HepG2 (cell line): Measurements from ENCODE around the gene CTTNBP2NL. TPM values are rescaled to one million over a fixed set of nuclear protein-coding genes. Genes with fewer than 3 reads are reported as not detected.

Experiments
- ATAC-seq: fragments of 200-7000 bp; cut with Tn5 transposase; 3 replicates; pipeline ENCODE4 v1.9.1; 2020; ENCODE audit warnings: mild to moderate bottlenecking, moderate library complexity
- BruUV-seq: library from RNA; stranded (reverse); fragments of 400-500 nt; replicated peaks from 2 replicates; lab custom pipeline; 2021; lab: Mats Ljungman, UMichigan
- CTCF ChIA-PET: fragments of 300-600 bp; formaldehyde crosslinking; extraction: SDS; loops from one replicate; lab custom pipeline; 2021; ENCODE audit warnings: low total read pairs, inconsistent platforms, low intra/inter-chr PET ratio; lab: Yijun Ruan, JAX
- POLR2A ChIA-PET: fragments of 350-600 bp; sonication (Branson Sonifier 250); formaldehyde crosslinking; loops from one replicate; lab custom pipeline; 2020; ENCODE audit warnings: antibody characterized with exemption, inconsistent platforms; lab: Yijun Ruan, JAX
- DNase-seq: peaks from one replicate; pipeline ENCODE4 v3.0.0-alpha.2; 2015; ENCODE audit warnings: low spot score
- FAIRE-seq: peaks from 3 replicates; lab custom pipeline; 2011; peaks lifted over from hg19 to GRCh38; lab: Jason Lieb, UNC
- H2AFZ ChIP-seq: one replicate; pipeline ENCODE4 v1.6.1; 2011; ENCODE audit warnings: low read length, inconsistent platforms
- H3K27ac ChIP-seq: fragments of 300-600 bp; 3 replicates; pipeline ENCODE4 v1.8.0; 2011; ENCODE audit warnings: mixed run types, mild to moderate bottlenecking, mixed read lengths, low read length, inconsistent platforms; ENCODE audit not compliant: insufficient read depth; ENCODE audit errors: extremely low read length
- H3K27me3 ChIP-seq, 2 experiments: fragments of 200-600 bp in 1 of 2; 2 replicates in 1 of 2; 3 replicates in 1 of 2; pipeline versions ENCODE4 v1.6.0 to v1.8.0; 2011; ENCODE audit warnings: low read length in 2 of 2, mild to moderate bottlenecking in 2 of 2, moderate library complexity in 2 of 2, inconsistent platforms in 1 of 2; ENCODE audit not compliant: insufficient read depth in 2 of 2, control insufficient read depth in 1 of 2
- H3K36me3 ChIP-seq, 2 experiments: fragments of 200-600 bp in 1 of 2; replicated peaks in 1 of 2; 2 replicates in 1 of 2; 3 replicates in 1 of 2; pipeline versions ENCODE4 v1.5.1 to v1.8.0; 2011; ENCODE audit warnings: low read length in 2 of 2, inconsistent platforms in 1 of 2; ENCODE audit not compliant: insufficient read depth in 2 of 2, control insufficient read depth in 1 of 2
- H3K4me1 ChIP-seq: 2 replicates; pipeline ENCODE4 v1.5.1; 2012; ENCODE audit warnings: low read length, inconsistent platforms; ENCODE audit not compliant: insufficient read depth
- H3K4me2 ChIP-seq: 2 replicates; pipeline ENCODE4 v1.6.0; 2011; ENCODE audit warnings: low read depth, low read length, inconsistent platforms
- H3K4me3 ChIP-seq, 3 experiments: fragments of 200-600 bp in 1 of 3; sonication (generic), shearing (Covaris generic) in 1 of 3; replicated peaks in 1 of 3; 2 replicates each; pipeline ENCODE4 v1.5.1; 2011 to 2016; ENCODE audit warnings: low read length in 3 of 3, inconsistent platforms in 2 of 3, low read depth in 2 of 3, mild to moderate bottlenecking in 2 of 3, control low read depth in 1 of 3, mixed read lengths in 1 of 3; ENCODE audit not compliant: insufficient read depth in 1 of 3
- H3K79me2 ChIP-seq: one replicate; pipeline ENCODE4 v1.6.1; 2011; ENCODE audit warnings: low read length, inconsistent platforms; ENCODE audit not compliant: insufficient read depth
- H3K9ac ChIP-seq: 2 replicates; pipeline ENCODE4 v1.6.0; 2011; ENCODE audit warnings: mild to moderate bottlenecking, low read depth, low read length, inconsistent platforms; ENCODE audit not compliant: insufficient read depth
- H3K9me3 ChIP-seq: 2 replicates; pipeline ENCODE4 v1.5.1; 2012; ENCODE audit warnings: mild to moderate bottlenecking, low read length
- H4K20me1 ChIP-seq: 2 replicates; pipeline ENCODE4 v1.6.0; 2011; ENCODE audit warnings: inconsistent platforms, mild to moderate bottlenecking, low read length, moderate library complexity; ENCODE audit not compliant: insufficient read depth
- HOXA9 ChIP-seq: sonication (generic); formaldehyde crosslinking; IDR thresholded peaks from 2 replicates; pipeline ENCODE4 v1.8.1; 2022; ENCODE audit warnings: missing genetic modification reagents, mild to moderate bottlenecking, moderate library complexity, borderline replicate concordance
- IRX3 ChIP-seq: sonication (generic); formaldehyde crosslinking; IDR thresholded peaks from 2 replicates; pipeline ENCODE4 v1.8.1; 2023; ENCODE audit warnings: mild to moderate bottlenecking, low read depth, missing genetic modification reagents, borderline replicate concordance
- MBD4 ChIP-seq: IDR thresholded peaks from 2 replicates; pipeline ENCODE4 v1.6.1; 2012; ENCODE audit warnings: low read length, inconsistent platforms, borderline replicate concordance
- TBX3 ChIP-seq: fragments of 450-650 bp; IDR thresholded peaks from 2 replicates; pipeline ENCODE4 v1.6.1; 2017; ENCODE audit warnings: antibody characterized with exemption, mild to moderate bottlenecking, inconsistent platforms, borderline replicate concordance
- TCF12 ChIP-seq, 2 experiments: fragments of 450-650 bp in 1 of 2; sonication (generic) in 1 of 2; formaldehyde crosslinking in 1 of 2; IDR thresholded peaks; 2 replicates each; pipeline versions ENCODE4 v1.6.1 to v1.8.0; 2017 to 2022; ENCODE audit warnings: antibody characterized with exemption in 1 of 2, mild to moderate bottlenecking in 1 of 2, missing genetic modification reagents in 1 of 2, moderate library complexity in 1 of 2
- THYN1 ChIP-seq: sonication (generic); formaldehyde crosslinking; IDR thresholded peaks from 2 replicates; pipeline ENCODE4 v1.8.1; 2023; ENCODE audit warnings: low read depth, mild to moderate bottlenecking, moderate library complexity, missing genetic modification reagents, borderline replicate concordance
- ZNF256 ChIP-seq: sonication (generic); formaldehyde crosslinking; conservative IDR thresholded peaks from 2 replicates; pipeline ENCODE4 v1.4.0; 2020; ENCODE audit warnings: missing genetic modification reagents
- ZNF788 ChIP-seq: sonication (generic); formaldehyde crosslinking; IDR thresholded peaks from 2 replicates; pipeline ENCODE4 v1.5.0; 2020; ENCODE audit warnings: mild to moderate bottlenecking, missing genetic modification reagents, borderline replicate concordance
- ZSCAN20 ChIP-seq: sonication (generic); formaldehyde crosslinking; IDR thresholded peaks from 2 replicates; pipeline ENCODE4 v1.4.0; 2020; ENCODE audit warnings: missing genetic modification reagents, mild to moderate bottlenecking, borderline replicate concordance
- WGBS: methylation state at CpG from one replicate; pipeline ENCODE4 v1.1.6; 2017; ENCODE audit warnings: low lambda C conversion rate; 5-methylcytosine and 5-hydroxymethylcytosine counted together
- in situ Hi-C: cut with HindIII; loops from 2 replicates; pipeline ENCODE4 v1.10.0; 2017; ENCODE audit warnings: low pct_unique_long_range_greater_than_20kb; ENCODE audit not compliant: extremely low pct_ligation_motif_present
- intact Hi-C: fragments of 100-400 bp; cut with micrococcal nuclease; formaldehyde crosslinking; loops from one replicate; pipeline ENCODE4 v1.10.0; 2022; ENCODE audit not compliant: unreplicated experiment
- polyA plus RNA-seq, 8 experiments: library from polyadenylated mRNA; depleted of rRNA in 3 of 8; stranded (reverse) in 7 of 8; unstranded in 1 of 8; fragments of >200 nt; fragmentation: Illumina TruSeq in 4 of 8; extraction: Trizol in 4 of 8; gene quantifications; 2 replicates each; pipeline versions ENCODE4 v1.2.1 to v1.2.3, GENCODE V29; 2011 to 2016; ENCODE audit warnings: low read depth in 4 of 8, missing spikeins in 1 of 8, mixed read lengths in 1 of 8; ENCODE audit not compliant: insufficient read depth in 1 of 8
- total RNA-seq, 5 experiments: library from RNA; depleted of rRNA; stranded (reverse); fragments of >200 nt; fragmentation: Illumina TruSeq; extraction: Trizol; gene quantifications; 2 replicates each; pipeline ENCODE4 v1.2.3, GENCODE V29; 2016; ENCODE audit warnings: low read depth in 1 of 5
- TF ChIP-seq, protein P1 (sequence below): sonication (generic); formaldehyde crosslinking; IDR thresholded peaks from 2 replicates; pipeline ENCODE4 v1.5.1; 2020; ENCODE audit warnings: missing genetic modification reagents, mild to moderate bottlenecking, borderline replicate concordance
- TF ChIP-seq, protein P2 (sequence below): sonication (generic); formaldehyde crosslinking; IDR thresholded peaks from 2 replicates; pipeline ENCODE4 v1.4.0; 2020; ENCODE audit warnings: missing genetic modification reagents
- TF ChIP-seq, protein P3 (sequence below): IDR thresholded peaks from 2 replicates; pipeline ENCODE4 v1.6.1; 2016; ENCODE audit warnings: missing biosample characterization, missing genetic modification reagents, low read depth
- TF ChIP-seq, protein P4 (sequence below): sonication (generic); formaldehyde crosslinking; IDR thresholded peaks from 2 replicates; pipeline ENCODE4 v1.8.1; 2023; ENCODE audit warnings: mild to moderate bottlenecking, inconsistent platforms, moderate library complexity, missing genetic modification reagents, borderline replicate concordance

The CTTNBP2NL gene
- total and polyA plus RNA-seq, 2 of the 13 experiments (the other 11 are each of a cell fraction or from before 2014, with no cell fraction given): 2.1 to 4.1 TPM

DNA sequence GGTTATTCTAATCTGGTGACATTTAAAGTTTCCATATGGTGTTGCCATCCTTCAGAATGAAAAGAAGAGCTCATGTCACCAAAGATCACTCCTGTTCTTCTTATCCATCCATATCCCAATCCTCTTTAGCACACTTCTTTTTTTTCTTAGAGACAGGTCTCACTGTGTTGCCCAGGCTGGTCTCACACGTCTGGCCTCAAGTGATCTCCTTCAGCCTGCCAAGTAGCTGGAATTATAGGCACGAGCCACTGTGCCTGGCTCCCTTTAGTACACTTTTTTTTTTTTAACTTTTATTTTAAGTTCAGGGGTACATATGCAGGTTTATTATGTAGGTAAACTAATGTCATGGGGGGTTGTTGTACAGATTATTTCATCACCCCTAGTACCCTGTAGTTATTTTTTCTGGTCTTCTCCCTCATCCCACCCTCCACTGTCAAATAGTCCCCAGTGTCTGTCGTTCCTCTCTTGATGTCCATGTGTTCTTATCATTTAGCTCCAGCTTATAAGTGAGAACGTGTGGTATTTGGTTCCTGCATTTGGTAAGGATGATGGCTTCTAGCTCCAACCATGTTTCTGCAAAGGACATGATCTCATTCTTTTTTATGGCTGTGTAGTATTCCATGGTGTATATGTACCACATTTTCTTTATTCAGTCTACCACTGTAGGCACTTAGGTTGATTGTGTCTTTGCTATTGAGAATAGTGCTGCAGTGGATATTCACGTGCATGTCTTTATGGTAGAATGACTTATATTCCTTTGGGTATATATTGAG, 40.6 kb downstream of the CTTNBP2NL start:
- no peaks in the 10 kb centered on the region for H3K36me3 ChIP-seq
- H3K4me2 ChIP-seq: no peak overlapping the region
- no peaks in the 10 kb centered on the region for H3K79me2 ChIP-seq
- no peak overlapping the region for H2AFZ ChIP-seq
- H3K27me3 ChIP-seq: no peaks in the 10 kb centered on the region; a peak in 1 of 5 replicates
- H3K9me3 ChIP-seq: no peaks in the 10 kb centered on the region
- H3K9ac ChIP-seq: no peak overlapping the region
- ChIA-PET CTCF (no interaction called here), POLR2A (no interaction called here)
- no peaks in the 10 kb centered on the region for H3K4me1 ChIP-seq
- intact Hi-C loops (no loop called here), in situ Hi-C loops (no loop called here)
- 90% methylated on average over 5 of the region's 5 CpGs for WGBS
- FAIRE-seq: no peak
- no peak overlapping the region for H3K4me3 ChIP-seq
- H4K20me1 ChIP-seq: no peaks in the 10 kb centered on the region
- no TSS peak for BruUV-seq
- H3K27ac ChIP-seq: no peak overlapping the region
- no peak for ATAC-seq
- DNase-seq: no peak
- TF ChIP-seq, protein P1, sequence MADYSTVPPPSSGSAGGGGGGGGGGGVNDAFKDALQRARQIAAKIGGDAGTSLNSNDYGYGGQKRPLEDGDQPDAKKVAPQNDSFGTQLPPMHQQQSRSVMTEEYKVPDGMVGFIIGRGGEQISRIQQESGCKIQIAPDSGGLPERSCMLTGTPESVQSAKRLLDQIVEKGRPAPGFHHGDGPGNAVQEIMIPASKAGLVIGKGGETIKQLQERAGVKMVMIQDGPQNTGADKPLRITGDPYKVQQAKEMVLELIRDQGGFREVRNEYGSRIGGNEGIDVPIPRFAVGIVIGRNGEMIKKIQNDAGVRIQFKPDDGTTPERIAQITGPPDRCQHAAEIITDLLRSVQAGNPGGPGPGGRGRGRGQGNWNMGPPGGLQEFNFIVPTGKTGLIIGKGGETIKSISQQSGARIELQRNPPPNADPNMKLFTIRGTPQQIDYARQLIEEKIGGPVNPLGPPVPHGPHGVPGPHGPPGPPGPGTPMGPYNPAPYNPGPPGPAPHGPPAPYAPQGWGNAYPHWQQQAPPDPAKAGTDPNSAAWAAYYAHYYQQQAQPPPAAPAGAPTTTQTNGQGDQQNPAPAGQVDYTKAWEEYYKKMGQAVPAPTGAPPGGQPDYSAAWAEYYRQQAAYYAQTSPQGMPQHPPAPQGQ (CRISPR knock-in tag): no peak
- TF ChIP-seq ZNF788 (no peak), ZNF256 (CRISPR knock-in tag) (no peak), TBX3 (no peak), ZSCAN20 (CRISPR knock-in tag) (no peak), HOXA9 (CRISPR knock-in tag) (no peak), TCF12 (IDR thresholded peaks at IDR 0.05) (no peak), TCF12 (CRISPR knock-in tag; IDR thresholded peaks at IDR 0.05) (no peak), MBD4 (no peak), IRX3 (CRISPR knock-in tag) (no peak), THYN1 (CRISPR knock-in tag) (no peak)
- TF ChIP-seq, protein P2, sequence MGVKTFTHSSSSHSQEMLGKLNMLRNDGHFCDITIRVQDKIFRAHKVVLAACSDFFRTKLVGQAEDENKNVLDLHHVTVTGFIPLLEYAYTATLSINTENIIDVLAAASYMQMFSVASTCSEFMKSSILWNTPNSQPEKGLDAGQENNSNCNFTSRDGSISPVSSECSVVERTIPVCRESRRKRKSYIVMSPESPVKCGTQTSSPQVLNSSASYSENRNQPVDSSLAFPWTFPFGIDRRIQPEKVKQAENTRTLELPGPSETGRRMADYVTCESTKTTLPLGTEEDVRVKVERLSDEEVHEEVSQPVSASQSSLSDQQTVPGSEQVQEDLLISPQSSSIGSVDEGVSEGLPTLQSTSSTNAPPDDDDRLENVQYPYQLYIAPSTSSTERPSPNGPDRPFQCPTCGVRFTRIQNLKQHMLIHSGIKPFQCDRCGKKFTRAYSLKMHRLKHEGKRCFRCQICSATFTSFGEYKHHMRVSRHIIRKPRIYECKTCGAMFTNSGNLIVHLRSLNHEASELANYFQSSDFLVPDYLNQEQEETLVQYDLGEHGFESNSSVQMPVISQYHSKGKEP (CRISPR knock-in tag): no peak
- TF ChIP-seq, protein P3, sequence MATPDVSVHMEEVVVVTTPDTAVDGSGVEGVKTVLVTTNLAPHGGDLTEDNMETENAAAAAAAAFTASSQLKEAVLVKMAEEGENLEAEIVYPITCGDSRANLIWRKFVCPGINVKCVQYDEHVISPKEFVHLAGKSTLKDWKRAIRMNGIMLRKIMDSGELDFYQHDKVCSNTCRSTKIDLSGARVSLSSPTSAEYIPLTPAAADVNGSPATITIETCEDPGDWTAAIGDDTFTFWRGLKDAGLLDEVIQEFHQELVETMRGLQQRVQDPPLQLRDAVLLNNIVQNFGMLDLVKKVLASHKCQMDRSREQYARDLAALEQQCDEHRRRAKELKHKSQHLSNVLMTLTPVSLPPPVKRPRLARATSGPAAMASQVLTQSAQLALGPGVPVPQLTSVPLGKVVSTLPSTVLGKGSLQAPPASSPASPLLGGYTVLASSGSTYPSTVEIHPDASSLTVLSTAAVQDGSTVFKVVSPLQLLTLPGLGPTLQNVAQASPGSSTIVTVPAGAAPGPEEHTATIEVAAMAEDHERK: no peak
- TF ChIP-seq, protein P4, sequence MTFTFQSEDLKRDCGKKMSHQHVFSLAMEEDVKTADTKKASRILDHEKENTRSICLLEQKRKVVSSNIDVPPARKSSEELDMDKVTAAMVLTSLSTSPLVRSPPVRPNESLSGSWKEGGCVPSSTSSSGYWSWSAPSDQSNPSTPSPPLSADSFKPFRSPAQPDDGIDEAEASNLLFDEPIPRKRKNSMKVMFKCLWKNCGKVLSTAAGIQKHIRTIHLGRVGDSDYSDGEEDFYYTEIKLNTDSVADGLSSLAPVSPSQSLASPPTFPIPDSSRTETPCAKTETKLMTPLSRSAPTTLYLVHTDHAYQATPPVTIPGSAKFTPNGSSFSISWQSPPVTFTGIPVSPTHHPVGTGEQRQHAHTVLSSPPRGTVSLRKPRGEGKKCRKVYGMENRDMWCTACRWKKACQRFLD (CRISPR knock-in tag): no peak
